Upper lobe of right lung (tissue), 1 donor: Measurements from ENCODE around the gene PPP3R2. TPM values are rescaled to one million over a fixed set of nuclear protein-coding genes. Genes with fewer than 3 reads are reported as not detected.

Experiments used
- ATAC-seq: fragments of 200-7000 bp; cut with Tn5 transposase; one replicate; pipeline ENCODE4 v1.9.1; 2020; ENCODE audit warnings: mild to moderate bottlenecking, moderate library complexity
- DNase-seq: peaks from one replicate; pipeline ENCODE4 v3.0.0-alpha.2; 2020
- H3K27ac ChIP-seq: fragments of 200-600 bp; one replicate; pipeline ENCODE4 v1.8.0; 2022
- H3K27me3 ChIP-seq: fragments of 200-600 bp; one replicate; pipeline ENCODE4 v1.8.0; 2022; ENCODE audit warnings: mild to moderate bottlenecking
- H3K36me3 ChIP-seq: fragments of 200-600 bp; one replicate; pipeline ENCODE4 v1.8.0; 2022
- H3K4me1 ChIP-seq: fragments of 200-600 bp; one replicate; pipeline ENCODE4 v1.8.0; 2022
- H3K4me3 ChIP-seq: fragments of 200-600 bp; one replicate; pipeline ENCODE4 v1.8.0; 2022; ENCODE audit warnings: mild to moderate bottlenecking
- H3K9me3 ChIP-seq: fragments of 200-600 bp; one replicate; pipeline ENCODE4 v1.8.0; 2022
- CTCF ChIP-seq: fragments of 200-600 bp; IDR thresholded peaks from one replicate; pipeline ENCODE4 v1.8.0; 2022; ENCODE audit warnings: antibody characterized with exemption
- intact Hi-C: fragments of 100-400 bp; cut with DNase I; formaldehyde crosslinking; loops from one replicate; pipeline ENCODE4 v1.11.0; 2022
- total RNA-seq: library from RNA; stranded (reverse); fragmentation: NEBNext Ultra II Directional; extraction: Animal tissue kit (Norgen Biotek cat#: 25700); gene quantifications from one replicate; pipeline ENCODE4 v1.2.1, GENCODE V29; 2021
- donor health status: DM: no; HTN: yes; CAD: no; lungs with severe emphysema.

The PPP3R2 gene
- total RNA-seq, 1 donor from 2014 or later = not detected

- H3K27me3 ChIP-seq = no peaks in the 10 kb centered on the region
- intact Hi-C loops = no loop called here
- H3K36me3 ChIP-seq = no peaks in the 10 kb centered on the region
- no peaks in the 10 kb centered on the region for H3K9me3 ChIP-seq
- ATAC-seq (no peak), DNase-seq (no peak)
- H3K4me3 ChIP-seq = no peak overlapping the region
- no peak overlapping the region for H3K27ac ChIP-seq
- no peaks in the 10 kb centered on the region for H3K4me1 ChIP-seq
- no peak for TF ChIP-seq CTCF
Observed at GRCh38 chr9:101634741-101635409, 40.1 kb upstream of the PPP3R2 start.

GRCh38 chr9:101632611-101633010 lies 37.8 kb upstream of the PPP3R2 start:
- no peaks in the 10 kb centered on the region for H3K27me3 ChIP-seq
- no peaks in the 10 kb centered on the region for H3K9me3 ChIP-seq
- H3K27ac ChIP-seq = no peak overlapping the region
- TF ChIP-seq CTCF = no peak
- H3K36me3 ChIP-seq = no peaks in the 10 kb centered on the region
- H3K4me1 ChIP-seq = no peaks in the 10 kb centered on the region
- no peak for DNase-seq
- no peak overlapping the region for H3K4me3 ChIP-seq
- no peak for ATAC-seq
- intact Hi-C loops = no loop called here

- ATAC-seq (no peak), DNase-seq (no peak)
- intact Hi-C loops = no loop called here
- Histone ChIP-seq H3K27me3 (no peaks in the 10 kb centered on the region), H3K4me1 (no peaks in the 10 kb centered on the region), H3K9me3 (no peaks in the 10 kb centered on the region), H3K36me3 (no peaks in the 10 kb centered on the region), H3K4me3 (no peak overlapping the region), H3K27ac (no peak overlapping the region)
- TF ChIP-seq CTCF = no peak
Observed at GRCh38 chr9:101631892-101632291, 37.1 kb upstream of the PPP3R2 start.

- H3K36me3 ChIP-seq = no peaks in the 10 kb centered on the region
- H3K4me3 ChIP-seq = no peak overlapping the region
- DNase-seq (no peak), ATAC-seq (peak; percentile 70)
- H3K4me1 ChIP-seq = no peaks in the 10 kb centered on the region
- intact Hi-C loops = no loop called here
- no peaks in the 10 kb centered on the region for H3K27me3 ChIP-seq
- H3K9me3 ChIP-seq = no peaks in the 10 kb centered on the region
- H3K27ac ChIP-seq = no peak overlapping the region
- TF ChIP-seq CTCF = no peak
Observed at GRCh38 chr9:101629636-101630035, 34.9 kb upstream of the PPP3R2 start.

GRCh38 chr9:101628173-101628572 lies 33.4 kb upstream of the PPP3R2 start:
- no peak for ATAC-seq
- no peak overlapping the region for H3K27ac ChIP-seq
- H3K4me3 ChIP-seq = no peak overlapping the region
- TF ChIP-seq CTCF = no peak
- no peaks in the 10 kb centered on the region for H3K4me1 ChIP-seq
- no peaks in the 10 kb centered on the region for H3K9me3 ChIP-seq
- DNase-seq = no peak
- no peaks in the 10 kb centered on the region for H3K36me3 ChIP-seq
- intact Hi-C loops = no loop called here
- H3K27me3 ChIP-seq = no peaks in the 10 kb centered on the region

- no peaks in the 10 kb centered on the region for H3K27me3 ChIP-seq
- no peaks in the 10 kb centered on the region for H3K4me1 ChIP-seq
- no peak for ATAC-seq
- no peak overlapping the region for H3K27ac ChIP-seq
- intact Hi-C loops = no loop called here
- TF ChIP-seq CTCF = no peak
- no peak overlapping the region for H3K4me3 ChIP-seq
- no peak for DNase-seq
- no peaks in the 10 kb centered on the region for H3K36me3 ChIP-seq
- H3K9me3 ChIP-seq = no peaks in the 10 kb centered on the region
Observed at GRCh38 chr9:101626295-101626694, 31.5 kb upstream of the PPP3R2 start.
